Effector memory CD8-positive, alpha-beta T cell (primary cell): Measurements from ENCODE around the gene KIF2C.
A peak's percentile ranks its signal among the peaks of the same experiment; 100 is the strongest.
"Not testable (repeated sequence)": the region's sequence is repeated elsewhere in the genome, so short reads cannot be mapped to it uniquely, and the experiment has no call there.

Experiments used
- ATAC-seq: fragments of 150-1000 bp; cut with Tn5 transposase; replicated peaks from 2 replicates; pipeline ENCODE4 v1.10.0; 2021; ENCODE audit warnings: mild to moderate bottlenecking, moderate library complexity
- DNase-seq, 3 experiments: peaks; one replicate each; pipeline ENCODE4 v3.0.0; 2021
- H3K27ac Mint-ChIP-seq, 2 donors: one replicate each; pipeline ENCODE4 v1.8.0; 2022; ENCODE audit warnings: mild to moderate bottlenecking in 2 of 2, mixed read lengths in 2 of 2, moderate library complexity in 2 of 2
- H3K27me3 Mint-ChIP-seq, 2 donors: one replicate each; pipeline ENCODE4 v1.8.0; 2022; ENCODE audit warnings: mixed read lengths in 2 of 2
- H3K36me3 Mint-ChIP-seq: one replicate; pipeline ENCODE4 v1.8.0; 2022; ENCODE audit warnings: mild to moderate bottlenecking, moderate library complexity, mixed read lengths; ENCODE audit not compliant: insufficient read depth
- H3K4me1 Mint-ChIP-seq, 2 donors: one replicate each; pipeline ENCODE4 v1.8.0; 2022; ENCODE audit warnings: low read depth in 2 of 2, mixed read lengths in 2 of 2
- H3K4me3 Mint-ChIP-seq, 2 donors: one replicate each; pipeline ENCODE4 v1.8.0; 2022; ENCODE audit warnings: mild to moderate bottlenecking in 2 of 2, mixed read lengths in 2 of 2, moderate library complexity in 2 of 2
- H3K9me3 Mint-ChIP-seq, 2 donors: one replicate each; pipeline ENCODE4 v1.8.0; 2022; ENCODE audit warnings: mixed read lengths in 2 of 2
- total RNA-seq, 9 experiments: gene quantifications; one replicate each; lab custom pipeline; 2026; lab: John Stamatoyannopoulos, UW

Gene KIF2C
- total RNA-seq, result 1.3 to 7.4 (median 2.8) reads per million in 9 experiments

DNA sequence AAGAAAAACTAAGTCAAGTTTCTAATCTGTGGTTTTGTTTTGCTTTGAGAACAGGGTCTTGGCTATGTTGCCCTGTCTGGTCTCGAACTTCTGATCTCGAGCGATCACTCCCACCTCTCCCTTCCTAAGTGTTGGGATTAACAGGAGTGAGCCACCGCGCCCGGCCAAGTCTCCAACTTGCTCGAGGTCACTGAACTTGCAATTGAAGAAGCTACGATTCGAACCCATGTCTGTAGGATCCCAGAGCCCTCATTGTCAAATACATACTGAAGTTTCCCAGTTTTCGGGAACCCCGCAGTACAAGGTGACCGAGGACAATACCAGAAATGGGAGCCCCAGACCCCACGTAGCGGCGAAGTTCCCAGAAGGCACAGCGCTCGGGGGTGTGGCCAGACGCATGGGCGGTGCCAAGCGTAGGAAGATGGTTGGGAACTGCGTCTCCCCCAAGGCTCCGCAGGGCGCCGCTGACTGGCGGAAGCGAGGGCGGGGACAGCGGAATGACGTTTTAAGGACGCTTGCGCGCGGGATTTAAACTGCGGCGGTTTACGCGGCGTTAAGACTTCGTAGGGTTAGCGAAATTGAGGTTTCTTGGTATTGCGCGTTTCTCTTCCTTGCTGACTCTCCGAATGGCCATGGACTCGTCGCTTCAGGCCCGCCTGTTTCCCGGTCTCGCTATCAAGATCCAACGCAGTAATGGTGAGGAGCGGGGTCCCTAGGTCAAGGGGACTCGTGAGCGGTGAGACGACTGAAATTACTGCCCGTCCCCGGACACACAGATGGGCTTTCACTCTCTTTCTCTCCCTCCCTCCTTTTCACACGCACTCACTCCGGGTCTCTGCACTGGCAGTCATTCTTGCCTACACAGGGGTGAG lies at the start of gene KIF2C:
Gene KIF2C, plus strand, starts transcription at position 531 of the 872 bp plus-strand sequence. Its CDS starts 96 bp downstream, at position 627.
- peaks cover 6 to 19% of the 10 kb centered on the region in 2 donors for H3K4me1 Mint-ChIP-seq
- H3K36me3 Mint-ChIP-seq, result peaks cover 6% of the 10 kb centered on the region
- H3K9me3 Mint-ChIP-seq, result no peaks in the 10 kb centered on the region
- H3K27me3 Mint-ChIP-seq, result no peaks in the 10 kb centered on the region
- peak within 1 kb of the TSS; percentile 87 to 89 for H3K4me3 Mint-ChIP-seq
- ATAC-seq (peak; percentile 100), DNase-seq (peak; percentile 94 to 97 (median 96))
- peak within 1 kb of the TSS; percentile 88 to 91 for H3K27ac Mint-ChIP-seq

DNA sequence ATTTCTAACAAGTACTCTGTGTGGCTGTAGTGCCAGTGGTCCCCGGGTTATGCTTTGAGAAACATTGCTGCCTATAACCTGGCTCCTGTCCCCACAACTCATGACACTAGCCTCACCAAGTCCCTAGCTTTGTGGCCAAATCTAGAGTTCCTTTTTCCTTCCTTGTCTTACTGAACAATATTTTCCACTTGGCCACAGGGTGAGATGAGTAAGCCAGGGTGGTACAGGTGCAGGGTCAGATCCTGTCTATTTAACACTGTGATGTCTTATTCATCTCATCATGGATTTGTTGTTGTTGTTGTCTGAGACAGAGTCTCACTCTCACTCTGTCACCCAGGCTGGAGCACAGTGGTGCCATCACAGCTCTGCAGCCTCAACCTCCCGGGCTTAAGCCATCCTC lies 46.5 kb upstream of the KIF2C start:
- ATAC-seq (no peak), DNase-seq (no peak)
- Mint-ChIP-seq H3K36me3 (no peaks in the 10 kb centered on the region), H3K4me3 (no peak overlapping the region), H3K9me3 (no peaks in the 10 kb centered on the region), H3K27ac (no peak overlapping the region), H3K27me3 (peaks cover 7 to 20% of the 10 kb centered on the region in 2 donors), H3K4me1 (peaks cover 8 to 11% of the 10 kb centered on the region in 2 donors)

DNA sequence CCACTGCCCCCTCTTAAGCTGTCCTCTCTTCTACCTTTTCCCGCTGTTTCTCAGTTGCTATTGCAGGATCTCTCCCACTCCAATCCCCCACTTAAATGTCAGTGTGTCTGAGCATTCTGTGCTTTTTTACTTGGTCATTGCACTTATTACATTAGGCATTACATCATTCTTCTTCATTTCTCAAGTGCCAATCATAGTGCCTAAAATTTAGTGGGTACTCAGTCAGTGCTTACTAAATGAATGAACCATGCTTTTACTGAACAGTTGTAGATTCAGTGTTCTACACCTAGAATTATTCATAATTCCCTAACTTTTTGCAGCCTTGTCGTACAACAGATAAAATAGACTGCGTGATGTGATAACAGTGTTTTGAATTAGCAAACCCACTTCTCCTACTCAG lies 45.7 kb upstream of the KIF2C start:
- H3K27ac Mint-ChIP-seq, result no peak overlapping the region
- H3K36me3 Mint-ChIP-seq, result no peaks in the 10 kb centered on the region
- no peak for ATAC-seq
- H3K27me3 Mint-ChIP-seq, result peaks cover 7 to 20% of the 10 kb centered on the region in 2 donors
- no peaks in the 10 kb centered on the region for H3K9me3 Mint-ChIP-seq
- H3K4me3 Mint-ChIP-seq, result no peak overlapping the region
- peaks cover 8 to 11% of the 10 kb centered on the region in 2 donors for H3K4me1 Mint-ChIP-seq
- DNase-seq, result no peak

DNA sequence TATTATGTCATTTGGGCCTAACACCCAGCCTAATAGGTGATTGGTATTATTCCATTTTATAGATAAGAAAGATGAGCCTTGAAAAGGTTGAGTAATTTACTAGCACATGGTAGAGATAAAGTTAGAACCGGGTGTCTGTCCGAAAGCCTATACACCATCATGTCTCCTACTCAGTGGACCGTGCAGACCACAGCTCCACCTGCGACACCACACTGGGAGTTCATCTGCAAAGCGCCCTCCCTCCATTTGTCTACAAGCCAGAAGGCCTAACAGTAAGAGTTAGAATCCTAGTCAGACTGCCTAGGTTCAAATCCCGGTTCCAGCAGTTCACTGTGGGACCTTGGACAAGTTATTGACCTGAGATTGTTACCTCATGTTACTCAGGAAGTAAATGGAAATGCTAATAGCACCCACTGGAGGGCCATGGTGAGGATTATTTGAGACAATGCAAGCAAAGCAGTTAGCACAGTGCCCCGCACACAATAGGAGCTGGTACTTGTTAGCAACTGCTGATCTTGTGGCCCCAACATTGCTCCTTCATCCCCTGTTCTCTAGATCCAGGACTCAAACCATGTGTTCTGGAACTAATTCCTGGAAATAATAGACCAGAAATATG lies 44.7 kb upstream of the KIF2C start:
- DNase-seq (no peak), ATAC-seq (no peak)
- peaks cover 8 to 11% of the 10 kb centered on the region in 2 donors for H3K4me1 Mint-ChIP-seq
- H3K27ac Mint-ChIP-seq, result no peak overlapping the region
- no peak overlapping the region for H3K4me3 Mint-ChIP-seq
- no peaks in the 10 kb centered on the region for H3K36me3 Mint-ChIP-seq
- peaks cover 7 to 20% of the 10 kb centered on the region in 2 donors for H3K27me3 Mint-ChIP-seq
- no peaks in the 10 kb centered on the region for H3K9me3 Mint-ChIP-seq

DNA sequence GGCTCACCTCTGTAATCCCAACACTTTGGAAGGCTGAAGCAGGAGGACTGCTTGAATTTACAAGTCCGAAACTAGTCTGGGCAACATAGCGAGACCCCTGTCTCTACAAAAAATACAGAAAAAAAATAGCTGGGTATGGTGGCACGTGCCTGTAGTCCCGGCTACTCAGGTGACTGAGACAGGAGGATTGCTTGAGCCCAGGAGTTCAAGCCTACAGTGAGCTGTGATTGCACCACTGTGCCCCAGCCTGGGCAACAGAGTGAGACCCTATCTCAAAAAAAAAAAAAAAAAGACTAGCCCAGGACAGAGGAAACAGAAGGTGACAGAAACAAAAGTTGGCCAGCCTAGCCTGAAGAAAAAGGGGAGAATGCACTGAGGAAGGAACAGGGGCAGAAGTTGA lies 44.0 kb upstream of the KIF2C start:
- peaks cover 7 to 20% of the 10 kb centered on the region in 2 donors for H3K27me3 Mint-ChIP-seq
- DNase-seq (no peak), ATAC-seq (no peak)
- H3K36me3 Mint-ChIP-seq, result no peaks in the 10 kb centered on the region
- H3K27ac Mint-ChIP-seq, result no peak overlapping the region
- H3K9me3 Mint-ChIP-seq, result no peaks in the 10 kb centered on the region
- peaks cover 8 to 11% of the 10 kb centered on the region in 2 donors for H3K4me1 Mint-ChIP-seq
- H3K4me3 Mint-ChIP-seq, result no peak overlapping the region

DNA sequence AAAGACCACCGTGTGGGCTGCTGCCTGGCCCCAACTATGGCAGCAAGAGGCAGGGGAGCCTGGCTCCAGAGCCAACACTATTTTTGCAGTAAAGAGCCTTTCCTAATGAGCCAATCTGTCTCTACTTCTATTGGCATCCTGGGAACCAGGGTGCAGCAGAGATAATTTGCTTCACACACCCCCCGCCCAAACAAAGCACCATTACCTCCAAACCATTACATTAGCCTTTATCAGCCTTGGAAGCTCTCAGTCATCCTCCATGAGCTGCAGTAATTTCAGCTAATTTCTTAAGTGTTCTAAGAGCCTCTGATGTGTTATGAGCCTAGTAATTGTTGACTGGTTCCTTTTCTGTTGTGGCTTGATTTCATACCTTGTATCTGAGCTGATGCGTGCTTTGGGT lies 43.5 kb upstream of the KIF2C start:
- Mint-ChIP-seq H3K4me1 (peaks cover 8 to 11% of the 10 kb centered on the region in 2 donors), H3K36me3 (no peaks in the 10 kb centered on the region), H3K9me3 (no peaks in the 10 kb centered on the region), H3K27me3 (peaks cover 6 to 16% of the 10 kb centered on the region in 2 donors), H3K4me3 (no peak overlapping the region), H3K27ac (no peak overlapping the region)
- ATAC-seq (no peak), DNase-seq (no peak)

DNA sequence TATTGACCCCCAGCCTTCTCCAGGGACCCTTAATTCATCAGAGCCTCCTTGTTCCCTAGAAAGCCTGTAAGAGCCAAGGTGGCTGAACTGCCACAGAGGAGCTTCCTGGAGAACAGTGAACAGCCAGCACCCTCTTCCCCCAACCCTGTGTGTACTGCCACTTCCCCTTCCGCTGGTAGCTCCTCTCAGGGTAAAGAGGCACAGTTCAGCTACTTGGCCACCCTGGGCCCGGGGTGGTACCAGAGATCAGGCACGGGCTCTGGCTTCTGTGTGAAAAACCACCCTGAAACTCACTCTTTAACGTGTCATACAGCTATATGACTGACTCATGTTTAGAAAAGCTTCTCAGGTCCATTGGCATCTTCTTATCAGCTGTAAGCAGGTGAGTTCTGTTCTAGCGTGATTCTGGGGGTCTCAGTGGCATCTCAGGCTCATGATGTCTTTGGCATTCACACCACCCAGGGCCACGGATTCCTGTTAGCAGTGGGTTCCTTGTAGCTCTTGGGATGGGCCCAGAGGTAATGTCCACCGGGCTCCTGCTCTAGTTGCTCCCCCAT lies 42.8 kb upstream of the KIF2C start:
- peaks cover 8 to 11% of the 10 kb centered on the region in 2 donors for H3K4me1 Mint-ChIP-seq
- H3K36me3 Mint-ChIP-seq, result no peaks in the 10 kb centered on the region
- H3K4me3 Mint-ChIP-seq, result peak overlapping the region; percentile 36 to 43
- peak; percentile 99 for ATAC-seq
- H3K27ac Mint-ChIP-seq, result peak overlapping the region; percentile 19 to 88
- no peaks in the 10 kb centered on the region for H3K9me3 Mint-ChIP-seq
- peaks cover 0 to 8% of the 10 kb centered on the region in 2 donors for H3K27me3 Mint-ChIP-seq
- peak; percentile 26 to 35 (median 28) for DNase-seq

DNA sequence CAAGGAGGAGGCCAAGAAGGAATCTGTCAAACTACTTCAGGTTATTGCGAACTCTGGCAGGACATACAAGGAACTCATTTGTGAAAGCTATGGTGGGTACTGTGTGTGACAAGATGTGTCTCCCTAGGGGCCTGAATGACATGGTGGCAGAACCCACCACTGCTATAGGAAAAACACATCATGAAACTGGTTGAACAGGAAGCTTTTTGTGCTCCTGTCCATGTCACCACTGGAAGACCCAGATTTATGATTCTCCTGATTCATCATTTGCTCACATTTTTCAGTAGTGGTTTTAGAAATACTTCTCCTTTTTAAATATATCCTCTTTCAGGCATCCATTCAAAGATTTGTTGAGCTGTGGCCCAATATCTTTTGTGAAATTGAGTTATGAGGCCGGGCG lies 41.5 kb upstream of the KIF2C start:
- Mint-ChIP-seq H3K9me3 (no peaks in the 10 kb centered on the region), H3K27ac (peak overlapping the region in 1 of 2 donors; percentile 19), H3K27me3 (peaks cover 0 to 8% of the 10 kb centered on the region in 2 donors), H3K4me1 (peaks cover 8 to 11% of the 10 kb centered on the region in 2 donors), H3K36me3 (no peaks in the 10 kb centered on the region), H3K4me3 (no peak overlapping the region)
- DNase-seq (no peak), ATAC-seq (no peak)

DNA sequence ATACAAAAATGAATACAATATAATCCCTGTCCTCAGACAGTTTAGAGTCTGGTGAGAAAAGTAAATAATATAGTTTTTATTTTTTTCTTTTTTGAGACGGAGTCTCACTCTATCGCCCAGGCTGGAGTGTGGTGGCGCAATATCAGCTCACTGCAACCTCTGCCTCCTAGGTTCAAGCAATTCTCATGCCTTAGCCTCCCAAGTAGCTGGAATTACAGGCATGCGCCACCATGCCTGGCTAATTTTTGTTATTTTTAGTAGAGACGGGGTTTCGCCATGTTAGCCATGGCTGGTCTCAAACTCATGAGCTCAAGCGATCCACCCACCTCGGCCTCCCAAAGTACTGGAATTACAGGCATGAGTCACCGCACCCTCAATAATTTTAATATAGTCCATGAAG lies 40.3 kb upstream of the KIF2C start:
- not testable (repeated sequence) for H3K36me3 Mint-ChIP-seq, H3K9me3 Mint-ChIP-seq, ATAC-seq, H3K4me3 Mint-ChIP-seq, DNase-seq, H3K27ac Mint-ChIP-seq, H3K27me3 Mint-ChIP-seq
- peaks cover 8 to 11% of the 10 kb centered on the region in 2 donors for H3K4me1 Mint-ChIP-seq

DNA sequence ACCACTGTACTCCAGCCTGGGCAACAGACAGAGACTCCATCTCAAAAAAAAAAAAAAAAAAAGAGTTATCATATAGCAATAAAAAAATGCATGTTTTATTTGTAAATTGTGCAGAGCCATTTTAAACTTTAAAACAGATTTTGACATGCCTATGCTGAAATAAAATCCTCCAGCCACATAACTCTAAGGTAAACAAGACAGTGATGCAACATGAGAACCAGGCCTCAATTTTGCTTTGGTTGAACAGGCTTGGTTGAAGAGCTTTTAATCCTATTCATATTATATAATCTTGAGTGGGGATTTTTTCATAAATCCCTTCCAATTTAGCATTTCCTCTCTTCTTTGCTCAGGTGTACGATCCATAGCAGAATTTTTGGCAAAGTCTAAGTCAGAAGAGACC lies 39.1 kb upstream of the KIF2C start:
- H3K4me3 Mint-ChIP-seq, result no peak overlapping the region

DNA sequence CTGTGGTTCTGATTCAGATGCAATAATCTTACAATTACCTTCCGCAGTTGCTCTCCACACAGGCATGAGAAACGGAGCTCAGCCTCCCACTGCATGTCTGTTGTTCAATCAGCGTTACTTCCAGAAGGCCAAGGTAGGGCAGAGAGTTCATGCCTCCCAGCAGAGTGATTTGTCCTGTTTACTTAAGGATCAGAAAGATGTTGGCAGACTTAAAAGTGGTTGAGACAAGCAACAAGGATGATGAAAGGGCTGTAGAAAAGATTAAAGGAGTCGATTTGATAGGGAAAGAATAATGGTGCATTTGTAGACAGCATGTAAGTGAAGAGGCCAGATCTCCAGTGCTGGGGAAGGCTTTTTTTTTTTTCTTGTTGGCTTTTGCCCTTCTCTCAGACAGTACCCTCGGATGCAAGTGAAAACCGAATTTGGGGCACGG lies 38.5 kb upstream of the KIF2C start:
- no peak overlapping the region for H3K27ac Mint-ChIP-seq
- no peaks in the 10 kb centered on the region for H3K27me3 Mint-ChIP-seq
- H3K4me1 Mint-ChIP-seq, result peaks cover 8 to 11% of the 10 kb centered on the region in 2 donors
- H3K4me3 Mint-ChIP-seq, result no peak overlapping the region
- H3K36me3 Mint-ChIP-seq, result no peaks in the 10 kb centered on the region
- ATAC-seq, result no peak
- no peak for DNase-seq
- no peaks in the 10 kb centered on the region for H3K9me3 Mint-ChIP-seq

More for the DNA sequence above, 39.1 kb upstream of the KIF2C start:
- Mint-ChIP-seq H3K4me1 (peaks cover 8 to 11% of the 10 kb centered on the region in 2 donors), H3K27me3 (no peaks in the 10 kb centered on the region), H3K36me3 (no peaks in the 10 kb centered on the region), H3K9me3 (no peaks in the 10 kb centered on the region), H3K27ac (no peak overlapping the region)
- ATAC-seq (no peak), DNase-seq (no peak)

DNA sequence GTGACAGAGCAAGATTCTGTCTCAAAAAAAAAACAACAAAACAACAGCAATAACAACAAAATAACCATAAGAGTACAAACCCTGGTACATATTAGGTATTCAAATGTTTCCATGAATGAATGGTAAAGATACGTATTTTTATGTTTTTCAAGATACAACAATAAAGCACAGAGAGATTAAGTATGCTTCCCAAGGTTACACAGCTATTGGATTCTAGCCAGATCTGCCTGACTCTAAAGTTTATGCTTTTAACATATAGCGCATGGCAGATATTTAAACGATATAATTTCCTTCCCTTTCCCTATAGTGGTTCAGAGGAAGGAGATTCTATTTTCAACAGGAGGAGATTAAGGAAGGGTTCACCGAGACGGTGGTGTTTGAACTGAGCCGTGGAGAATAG lies 34.2 kb upstream of the KIF2C start:
- ATAC-seq (no peak), DNase-seq (no peak)
- Mint-ChIP-seq H3K9me3 (no peaks in the 10 kb centered on the region), H3K27me3 (peaks cover 0 to 10% of the 10 kb centered on the region in 2 donors), H3K27ac (no peak overlapping the region), H3K4me3 (no peak overlapping the region), H3K4me1 (peaks cover 3 to 4% of the 10 kb centered on the region in 2 donors), H3K36me3 (no peaks in the 10 kb centered on the region)

DNA sequence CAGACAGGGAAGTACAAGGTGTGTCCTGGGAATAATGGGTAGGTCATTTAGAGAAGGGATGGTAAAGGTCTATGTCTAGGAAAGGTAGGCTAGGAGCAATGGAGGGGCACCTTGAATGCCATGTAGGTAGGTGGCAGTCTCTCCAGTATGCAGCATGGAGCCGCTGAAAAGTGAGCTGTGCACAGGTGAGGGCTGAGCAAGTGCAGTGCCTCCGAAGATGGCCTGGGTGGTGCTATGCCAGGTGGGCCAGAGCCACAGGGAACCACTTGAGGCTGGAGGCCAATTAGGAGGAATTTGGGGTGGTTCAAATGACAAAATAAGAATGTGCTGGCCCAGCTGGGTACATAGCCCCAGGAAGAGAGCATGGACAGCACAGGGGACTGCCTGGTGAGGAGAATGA lies 33.7 kb upstream of the KIF2C start:
- Mint-ChIP-seq H3K4me3 (no peak overlapping the region), H3K36me3 (no peaks in the 10 kb centered on the region), H3K9me3 (no peaks in the 10 kb centered on the region), H3K27ac (no peak overlapping the region), H3K27me3 (peaks cover 0 to 10% of the 10 kb centered on the region in 2 donors), H3K4me1 (peaks cover 3 to 4% of the 10 kb centered on the region in 2 donors)
- DNase-seq, result no peak
- no peak for ATAC-seq
